DMS153 treated with DMSO at 0.1 percent for 48 hours (cell line): ENCODE results near the gene POM121L12.

Source experiments
- DNase-seq: peaks from one replicate; lab custom pipeline; 2025; ENCODE audit not compliant: unreplicated experiment; lab: John Stamatoyannopoulos, UW

The POM121L12 gene

GRCh38 chr7:53035499-53036412 is at the start of gene POM121L12:
Gene POM121L12, plus strand, starts transcription at chr7:53035633. Its CDS starts 39 bp downstream, at chr7:53035672.
- DNase-seq, result no peak

GRCh38 chr7:52992001-52992400 is 43.4 kb upstream of the POM121L12 start:
- DNase-seq, result no peak

- DNase-seq, result no peak
Measured at GRCh38 chr7:52992479-52993162, 42.8 kb upstream of the POM121L12 start.

- no peak for DNase-seq
Measured at GRCh38 chr7:52995676-52996075, 39.8 kb upstream of the POM121L12 start.

- DNase-seq, result no peak
Measured at GRCh38 chr7:53001221-53001620, 34.2 kb upstream of the POM121L12 start.

- DNase-seq, result no peak
Measured at GRCh38 chr7:53002389-53002788, 33.0 kb upstream of the POM121L12 start.

- no peak for DNase-seq
Measured at GRCh38 chr7:53003653-53004445, 31.6 kb upstream of the POM121L12 start.

GRCh38 chr7:53013925-53014324 is 21.5 kb upstream of the POM121L12 start:
- DNase-seq, result no peak

- no peak for DNase-seq
Measured at GRCh38 chr7:53015463-53015862, 20.0 kb upstream of the POM121L12 start.

- no peak for DNase-seq
Measured at GRCh38 chr7:53022893-53023292, 12.5 kb upstream of the POM121L12 start.

GRCh38 chr7:53048638-53049037 is 13.2 kb downstream of the POM121L12 start:
- DNase-seq, result no peak

GRCh38 chr7:53050433-53050832 is 15.0 kb downstream of the POM121L12 start:
- DNase-seq, result no peak

GRCh38 chr7:53059591-53059990 is 24.2 kb downstream of the POM121L12 start:
- DNase-seq, result no peak

GRCh38 chr7:53060066-53060465 is 24.6 kb downstream of the POM121L12 start:
- DNase-seq, result no peak

- no peak for DNase-seq
Measured at GRCh38 chr7:53062796-53063195, 27.4 kb downstream of the POM121L12 start.

GRCh38 chr7:53068673-53069072 is 33.2 kb downstream of the POM121L12 start:
- DNase-seq, result no peak

GRCh38 chr7:53070883-53071282 is 35.5 kb downstream of the POM121L12 start:
- DNase-seq, result no peak
